Left lung (tissue), 10 donors: Measurements from ENCODE around the gene MUC15. TPM values are rescaled to one million over a fixed set of nuclear protein-coding genes. Genes with fewer than 3 reads are reported as not detected.

Experiments
- ATAC-seq: fragments of 200-7000 bp; cut with Tn5 transposase; one replicate; pipeline ENCODE4 v1.9.1; 2020; ENCODE audit warnings: moderate library complexity
- DNase-seq, 4 donors: peaks; one replicate each; pipeline ENCODE4 v3.0.0-alpha.2; 2013 to 2020
- H3K27ac ChIP-seq, 2 donors: fragments of 200-600 bp; sonication (generic) in 1 of 2; one replicate each; pipeline versions ENCODE4 v1.5.0 to v1.8.0; 2020 to 2021
- H3K27me3 ChIP-seq, 2 donors: fragments of 200-600 bp; sonication (generic) in 1 of 2; one replicate each; pipeline versions ENCODE4 v1.5.0 to v1.8.0; 2020 to 2021
- H3K36me3 ChIP-seq, 2 donors: fragments of 200-600 bp; sonication (generic) in 1 of 2; one replicate each; pipeline versions ENCODE4 v1.5.0 to v1.8.0; 2020 to 2021
- H3K4me1 ChIP-seq, 2 donors: fragments of 200-600 bp; one replicate each; pipeline ENCODE4 v1.8.0; 2021
- H3K4me3 ChIP-seq, 2 donors: fragments of 200-600 bp; sonication (generic) in 1 of 2; one replicate each; pipeline versions ENCODE4 v1.5.0 to v1.8.0; 2020 to 2021; ENCODE audit warnings: mild to moderate bottlenecking in 1 of 2
- H3K9me3 ChIP-seq, 2 donors: fragments of 200-600 bp; sonication (generic) in 1 of 2; one replicate each; pipeline versions ENCODE4 v1.5.0 to v1.8.0; 2020 to 2021
- intact Hi-C, 2 donors: fragments of 100-400 bp; cut with DNase I; formaldehyde crosslinking; loops; one replicate each; pipeline versions ENCODE4 v1.11.2 to v1.14.2; 2022
- polyA plus RNA-seq, 6 donors: library from polyadenylated mRNA; unstranded; fragments of 120-200 nt; gene quantifications; one replicate each; pipeline ENCODE4 v1.2.1, GENCODE V29; 2013; ENCODE audit not compliant: insufficient read length in 6 of 6
- total RNA-seq, 2 donors: library from RNA; stranded (reverse); fragmentation: NEBNext Ultra II Directional; extraction: Animal tissue kit (Norgen Biotek cat#: 25700); gene quantifications; one replicate each; pipeline ENCODE4 v1.2.1, GENCODE V29; 2021
- TF ChIP-seq, protein P1 (sequence below), 2 donors: fragments of 200-600 bp; sonication (generic) in 1 of 2; IDR thresholded peaks; one replicate each; pipeline versions ENCODE4 v1.5.0 to v1.8.0; 2021; ENCODE audit warnings: antibody characterized with exemption in 2 of 2
- donor health status: DM: no; HTN: yes; CAD: no.
- donor health status: DM: no; HTN: no; CAD: no.

MUC15 gene
- total and polyA plus RNA-seq, 8 donors: 0.40 to 7.1 (median 1.3) TPM

GRCh38 chr11:26556582-26556981, 15.5 kb downstream of the MUC15 start:
- H3K4me1 ChIP-seq: no peaks in the 10 kb centered on the region
- H3K4me3 ChIP-seq: no peak overlapping the region
- H3K27ac ChIP-seq: no peak overlapping the region
- no peak for DNase-seq
- H3K36me3 ChIP-seq: no peaks in the 10 kb centered on the region
- no peaks in the 10 kb centered on the region for H3K27me3 ChIP-seq
- peak; percentile 92 for ATAC-seq
- intact Hi-C loops: no loop called here
- no peaks in the 10 kb centered on the region for H3K9me3 ChIP-seq
- TF ChIP-seq, protein P1, sequence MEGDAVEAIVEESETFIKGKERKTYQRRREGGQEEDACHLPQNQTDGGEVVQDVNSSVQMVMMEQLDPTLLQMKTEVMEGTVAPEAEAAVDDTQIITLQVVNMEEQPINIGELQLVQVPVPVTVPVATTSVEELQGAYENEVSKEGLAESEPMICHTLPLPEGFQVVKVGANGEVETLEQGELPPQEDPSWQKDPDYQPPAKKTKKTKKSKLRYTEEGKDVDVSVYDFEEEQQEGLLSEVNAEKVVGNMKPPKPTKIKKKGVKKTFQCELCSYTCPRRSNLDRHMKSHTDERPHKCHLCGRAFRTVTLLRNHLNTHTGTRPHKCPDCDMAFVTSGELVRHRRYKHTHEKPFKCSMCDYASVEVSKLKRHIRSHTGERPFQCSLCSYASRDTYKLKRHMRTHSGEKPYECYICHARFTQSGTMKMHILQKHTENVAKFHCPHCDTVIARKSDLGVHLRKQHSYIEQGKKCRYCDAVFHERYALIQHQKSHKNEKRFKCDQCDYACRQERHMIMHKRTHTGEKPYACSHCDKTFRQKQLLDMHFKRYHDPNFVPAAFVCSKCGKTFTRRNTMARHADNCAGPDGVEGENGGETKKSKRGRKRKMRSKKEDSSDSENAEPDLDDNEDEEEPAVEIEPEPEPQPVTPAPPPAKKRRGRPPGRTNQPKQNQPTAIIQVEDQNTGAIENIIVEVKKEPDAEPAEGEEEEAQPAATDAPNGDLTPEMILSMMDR (IDR thresholded peaks at IDR 0.05): no peak

- Histone ChIP-seq H3K27me3 (no peaks in the 10 kb centered on the region), H3K27ac (no peak overlapping the region), H3K4me1 (no peaks in the 10 kb centered on the region), H3K4me3 (no peak overlapping the region), H3K9me3 (no peaks in the 10 kb centered on the region), H3K36me3 (no peaks in the 10 kb centered on the region)
- DNase-seq: no peak
- TF ChIP-seq, protein P1 (IDR thresholded peaks at IDR 0.05): no peak
- no peak for ATAC-seq
- intact Hi-C loops: no loop called here
Measured at GRCh38 chr11:26554455-26554854, 17.6 kb downstream of the MUC15 start.

- Histone ChIP-seq H3K27me3 (no peaks in the 10 kb centered on the region), H3K27ac (no peak overlapping the region), H3K4me3 (no peak overlapping the region), H3K9me3 (no peaks in the 10 kb centered on the region), H3K36me3 (no peaks in the 10 kb centered on the region), H3K4me1 (no peaks in the 10 kb centered on the region)
- ATAC-seq (peak; percentile 53), DNase-seq (no peak)
- TF ChIP-seq, protein P1 (IDR thresholded peaks at IDR 0.05): no peak
- intact Hi-C loops: no loop called here
Measured at GRCh38 chr11:26553182-26553581, 18.9 kb downstream of the MUC15 start.

- no peaks in the 10 kb centered on the region for H3K27me3 ChIP-seq
- no peak overlapping the region for H3K4me3 ChIP-seq
- no peaks in the 10 kb centered on the region for H3K36me3 ChIP-seq
- intact Hi-C loops: no loop called here
- TF ChIP-seq, protein P1 (IDR thresholded peaks at IDR 0.05): peak in 1 of 2 donors; percentile 41
- H3K9me3 ChIP-seq: no peaks in the 10 kb centered on the region
- DNase-seq: no peak
- no peak for ATAC-seq
- H3K4me1 ChIP-seq: no peaks in the 10 kb centered on the region
- H3K27ac ChIP-seq: no peak overlapping the region
Measured at GRCh38 chr11:26551186-26551801, 20.8 kb downstream of the MUC15 start.

GRCh38 chr11:26550022-26550421, 22.0 kb downstream of the MUC15 start:
- TF ChIP-seq, protein P1 (IDR thresholded peaks at IDR 0.05): no peak
- Histone ChIP-seq H3K27me3 (no peaks in the 10 kb centered on the region), H3K36me3 (no peaks in the 10 kb centered on the region), H3K27ac (no peak overlapping the region), H3K4me1 (no peaks in the 10 kb centered on the region), H3K4me3 (no peak overlapping the region), H3K9me3 (no peaks in the 10 kb centered on the region)
- no peak for ATAC-seq
- intact Hi-C loops: no loop called here
- no peak for DNase-seq
